Measurements from ENCODE around the gene CDC40.

- no peak for TF ChIP-seq CTCF (IDR thresholded peaks at IDR 0.05)
- no peak for TF ChIP-seq POLR2A (IDR thresholded peaks at IDR 0.05)
Measured at GRCh38 chr6:110190726-110191125, 10.5 kb downstream of the CDC40 start.

All from Peyer's patch (tissue), 4 donors.